8988T (cell line): ENCODE measurements around the gene USP28.
"Not testable (repeated sequence)": the region's sequence is repeated elsewhere in the genome, so short reads cannot be mapped to it uniquely, and the experiment has no call there.

Experiments
- DNase-seq: peaks from one replicate; pipeline ENCODE4 v3.0.0; 2011

The USP28 gene, protein sequence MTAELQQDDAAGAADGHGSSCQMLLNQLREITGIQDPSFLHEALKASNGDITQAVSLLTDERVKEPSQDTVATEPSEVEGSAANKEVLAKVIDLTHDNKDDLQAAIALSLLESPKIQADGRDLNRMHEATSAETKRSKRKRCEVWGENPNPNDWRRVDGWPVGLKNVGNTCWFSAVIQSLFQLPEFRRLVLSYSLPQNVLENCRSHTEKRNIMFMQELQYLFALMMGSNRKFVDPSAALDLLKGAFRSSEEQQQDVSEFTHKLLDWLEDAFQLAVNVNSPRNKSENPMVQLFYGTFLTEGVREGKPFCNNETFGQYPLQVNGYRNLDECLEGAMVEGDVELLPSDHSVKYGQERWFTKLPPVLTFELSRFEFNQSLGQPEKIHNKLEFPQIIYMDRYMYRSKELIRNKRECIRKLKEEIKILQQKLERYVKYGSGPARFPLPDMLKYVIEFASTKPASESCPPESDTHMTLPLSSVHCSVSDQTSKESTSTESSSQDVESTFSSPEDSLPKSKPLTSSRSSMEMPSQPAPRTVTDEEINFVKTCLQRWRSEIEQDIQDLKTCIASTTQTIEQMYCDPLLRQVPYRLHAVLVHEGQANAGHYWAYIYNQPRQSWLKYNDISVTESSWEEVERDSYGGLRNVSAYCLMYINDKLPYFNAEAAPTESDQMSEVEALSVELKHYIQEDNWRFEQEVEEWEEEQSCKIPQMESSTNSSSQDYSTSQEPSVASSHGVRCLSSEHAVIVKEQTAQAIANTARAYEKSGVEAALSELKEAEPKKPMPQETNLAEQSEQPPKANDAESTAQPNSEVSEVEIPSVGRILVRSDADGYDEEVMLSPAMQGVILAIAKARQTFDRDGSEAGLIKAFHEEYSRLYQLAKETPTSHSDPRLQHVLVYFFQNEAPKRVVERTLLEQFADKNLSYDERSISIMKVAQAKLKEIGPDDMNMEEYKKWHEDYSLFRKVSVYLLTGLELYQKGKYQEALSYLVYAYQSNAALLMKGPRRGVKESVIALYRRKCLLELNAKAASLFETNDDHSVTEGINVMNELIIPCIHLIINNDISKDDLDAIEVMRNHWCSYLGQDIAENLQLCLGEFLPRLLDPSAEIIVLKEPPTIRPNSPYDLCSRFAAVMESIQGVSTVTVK

DNA sequence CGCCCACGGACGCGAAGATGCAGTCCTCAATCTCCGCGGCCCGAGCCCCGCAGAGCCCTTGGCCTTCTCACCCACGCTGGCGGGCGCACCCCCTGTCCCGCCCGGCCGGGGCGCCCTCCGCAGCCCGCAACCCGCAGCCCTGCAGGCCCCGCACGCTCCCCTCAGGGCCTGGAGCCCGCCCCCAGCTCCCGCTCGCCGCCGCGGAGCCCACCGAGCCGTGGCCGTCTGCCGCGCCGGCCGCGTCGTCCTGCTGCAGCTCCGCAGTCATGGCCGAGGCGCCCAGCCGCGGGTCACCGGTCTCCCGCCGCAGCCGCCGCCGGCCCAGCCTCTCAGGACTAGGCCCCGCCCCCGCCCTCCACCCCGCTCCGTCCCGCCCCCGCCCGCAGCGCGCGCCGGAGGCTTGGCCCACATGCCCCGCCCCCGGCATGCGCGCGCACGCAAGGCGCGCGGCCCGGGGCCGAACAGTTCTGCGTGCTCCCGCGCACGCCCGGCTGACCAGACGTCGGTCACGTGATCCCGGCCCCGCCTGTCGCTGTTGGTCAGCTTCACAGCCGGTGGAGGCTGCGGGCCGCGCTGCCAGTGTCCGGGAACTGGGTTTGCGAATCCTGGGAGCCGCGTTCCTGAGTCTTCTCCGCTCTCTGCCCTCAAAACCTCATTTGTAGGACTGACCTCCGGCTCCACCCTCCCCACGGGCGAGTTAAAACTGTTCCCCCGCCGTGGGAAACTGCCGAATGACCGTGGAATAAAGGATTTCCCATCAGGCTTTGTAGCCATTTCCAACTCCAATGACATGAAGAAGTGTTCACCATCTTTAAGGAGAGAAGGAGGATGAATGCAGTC lies at the start of gene USP28:
Gene USP28, minus strand, starts transcription at position 339 of the 840 bp plus-strand sequence. Its CDS starts 71 bp downstream, at position 268.
- peak; percentile 96 for DNase-seq

DNA sequence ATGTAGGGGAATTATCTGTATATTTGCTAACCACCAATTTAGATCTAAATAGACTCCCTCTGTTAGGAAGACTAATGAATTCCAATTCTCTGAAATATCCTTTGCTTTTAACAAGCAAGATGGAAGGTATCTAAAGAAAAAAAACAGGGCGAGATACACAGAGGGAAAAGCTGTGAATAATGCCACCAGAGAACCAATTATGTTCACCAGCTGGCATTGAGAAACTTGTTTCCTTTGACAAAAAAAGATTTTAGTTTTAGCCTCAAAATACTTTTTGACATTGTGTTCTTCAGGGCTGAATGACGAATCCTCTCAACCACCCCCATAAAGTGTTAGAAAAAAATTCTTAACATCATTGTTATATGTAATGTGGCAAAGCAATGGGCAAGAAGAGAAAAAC lies 48.2 kb upstream of the USP28 start:
- DNase-seq, result no peak

DNA sequence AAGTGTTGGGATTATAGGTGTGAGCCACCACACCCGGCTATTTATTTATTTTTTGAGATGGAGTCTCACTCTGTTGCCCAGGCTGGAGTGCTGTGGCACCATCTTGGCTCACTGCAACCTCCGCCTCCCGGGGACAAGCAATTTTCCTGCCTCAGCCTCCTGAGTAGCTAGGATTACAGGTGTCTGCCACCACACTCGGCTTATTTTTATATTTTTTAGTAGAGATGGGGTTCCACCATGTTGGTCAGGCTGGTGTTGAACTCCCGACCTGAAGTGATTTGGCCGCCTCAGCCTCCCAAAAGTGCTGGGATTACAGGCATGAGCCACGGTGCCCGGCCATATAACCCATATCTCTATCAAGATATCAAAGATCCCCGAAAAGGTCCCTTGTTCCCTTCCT lies 36.1 kb upstream of the USP28 start:
- not testable (repeated sequence) for DNase-seq

DNA sequence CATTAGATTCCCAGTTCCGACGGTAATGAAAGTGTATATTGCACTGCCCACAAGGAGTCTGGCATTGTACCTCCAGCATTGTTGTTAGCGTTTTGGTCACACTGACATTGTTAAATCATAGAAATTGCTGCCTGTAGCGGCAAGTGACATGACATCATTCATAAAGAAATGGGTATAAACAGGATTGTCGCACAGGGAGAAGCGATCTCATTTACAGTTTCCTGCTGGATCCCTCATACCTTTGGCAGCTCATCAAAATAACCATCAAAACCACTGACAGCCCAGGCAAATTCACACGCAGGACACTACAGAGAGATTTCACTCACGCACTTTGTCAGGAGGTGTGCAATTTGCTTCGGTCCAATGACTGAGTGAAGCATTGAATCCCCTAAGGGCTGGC lies 32.7 kb upstream of the USP28 start:
- no peak for DNase-seq

DNA sequence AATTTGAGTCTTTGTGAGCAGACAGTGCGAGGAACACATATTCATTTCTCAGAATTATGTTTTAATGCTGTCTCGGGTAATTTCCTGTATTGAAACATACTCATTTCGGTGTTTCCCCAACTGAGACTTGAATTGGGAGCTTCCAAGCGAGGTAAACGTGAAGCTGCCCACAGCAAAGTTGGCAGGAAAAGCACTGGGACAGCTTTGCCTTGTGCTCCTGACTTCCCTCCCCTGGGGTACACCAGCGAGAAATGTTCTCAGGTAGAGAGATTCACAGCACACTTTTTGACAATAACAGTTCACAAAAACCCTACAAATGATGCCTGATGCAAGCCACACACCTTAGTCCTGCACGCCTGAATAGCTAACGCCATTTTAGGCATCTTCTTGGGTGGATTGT lies 32.3 kb upstream of the USP28 start:
- DNase-seq, result no peak

DNA sequence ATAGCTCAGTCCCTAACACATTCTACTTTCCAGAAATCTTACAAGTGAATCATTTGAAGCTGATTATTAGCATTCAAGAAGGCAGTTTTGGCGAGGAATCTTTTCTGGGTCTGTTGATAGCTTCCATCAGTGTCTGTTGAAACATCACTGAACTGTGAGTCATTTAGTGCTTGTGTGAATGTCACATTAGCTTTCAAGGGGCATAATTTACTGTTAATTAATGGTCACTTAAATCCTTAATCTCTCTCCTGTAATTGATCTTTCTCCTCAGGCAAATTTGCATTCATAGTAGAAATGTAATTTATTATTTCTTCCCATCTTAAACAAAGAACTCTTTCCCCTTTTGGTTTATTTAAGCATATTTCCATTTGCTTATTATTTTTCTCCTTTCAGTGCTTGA lies 31.8 kb upstream of the USP28 start:
- no peak for DNase-seq

DNA sequence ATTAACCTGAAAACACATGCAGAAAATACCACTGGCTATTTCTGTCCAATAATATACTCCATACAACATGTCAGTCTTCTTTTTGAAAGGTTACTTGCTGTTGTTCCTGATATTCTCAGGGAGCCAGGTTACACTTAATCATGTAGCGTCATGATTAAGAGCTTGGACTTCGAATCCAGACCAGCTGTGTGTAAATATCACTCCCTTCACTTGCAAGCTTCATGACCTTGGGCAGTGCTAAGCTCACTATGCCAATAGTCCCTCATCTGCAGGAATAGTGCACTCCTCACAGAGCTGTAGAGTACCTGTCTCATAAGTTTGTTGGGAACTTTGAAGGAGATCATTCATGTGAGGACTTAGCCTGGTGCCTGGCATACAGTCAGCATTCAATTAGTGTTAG lies 31.1 kb upstream of the USP28 start:
- DNase-seq, result no peak

DNA sequence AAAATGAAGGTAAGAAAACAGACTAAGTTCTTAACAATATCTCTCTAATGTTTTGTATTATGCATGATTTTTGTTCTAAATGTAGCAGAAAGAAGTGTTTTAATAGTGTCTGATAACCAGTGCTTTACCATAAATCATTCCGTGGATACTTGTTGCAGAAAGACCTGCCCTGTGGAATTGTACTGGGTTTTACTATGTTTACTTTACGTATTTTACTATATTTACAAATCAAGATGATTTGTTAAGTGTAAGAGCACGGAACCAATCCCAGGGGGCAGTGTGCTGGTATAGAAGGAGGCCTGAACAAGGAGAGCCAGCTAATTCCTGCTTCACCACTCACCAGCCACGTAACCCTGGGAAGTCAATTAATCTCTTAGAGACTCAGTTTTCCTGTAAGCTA lies 30.7 kb upstream of the USP28 start:
- no peak for DNase-seq

DNA sequence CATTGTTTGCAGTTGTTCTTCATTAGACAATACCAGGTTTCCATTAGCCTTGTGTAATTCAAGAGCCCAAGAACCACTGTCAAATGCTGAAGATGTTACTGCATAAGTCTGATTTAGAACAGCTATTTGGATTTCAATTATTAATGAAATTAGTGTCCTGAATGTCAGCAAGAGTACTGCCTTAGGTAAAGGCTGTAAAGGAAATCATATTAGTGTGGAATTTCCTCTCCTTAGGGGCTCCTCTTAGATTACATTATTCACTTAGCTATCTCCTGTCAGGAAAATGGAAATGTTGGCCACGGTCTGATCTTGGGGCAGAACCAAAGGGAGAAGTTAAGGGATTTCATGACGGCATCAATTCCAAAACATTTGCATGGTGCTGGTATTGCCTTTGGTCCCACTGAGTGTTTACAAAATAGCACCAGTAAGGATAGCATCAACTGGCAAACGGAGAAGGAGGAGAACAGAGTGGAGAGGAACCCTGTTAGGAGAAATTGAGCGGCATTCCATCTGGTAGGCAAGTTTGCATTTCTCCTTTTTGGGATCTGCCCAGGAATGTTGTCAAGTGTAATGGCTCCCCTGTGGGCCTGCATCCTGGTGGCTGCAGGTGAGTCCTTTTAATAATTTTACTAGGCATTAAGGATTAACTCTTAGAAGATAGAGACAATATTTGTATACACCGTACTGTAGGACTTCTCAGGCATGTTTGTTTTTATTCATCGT lies 29.2 kb upstream of the USP28 start, which contains the start of gene HTR3B:
Gene HTR3B, plus strand, starts transcription at position 418 of the 723 bp plus-strand sequence. Its CDS starts 138 bp downstream, at position 556.
- no peak for DNase-seq

DNA sequence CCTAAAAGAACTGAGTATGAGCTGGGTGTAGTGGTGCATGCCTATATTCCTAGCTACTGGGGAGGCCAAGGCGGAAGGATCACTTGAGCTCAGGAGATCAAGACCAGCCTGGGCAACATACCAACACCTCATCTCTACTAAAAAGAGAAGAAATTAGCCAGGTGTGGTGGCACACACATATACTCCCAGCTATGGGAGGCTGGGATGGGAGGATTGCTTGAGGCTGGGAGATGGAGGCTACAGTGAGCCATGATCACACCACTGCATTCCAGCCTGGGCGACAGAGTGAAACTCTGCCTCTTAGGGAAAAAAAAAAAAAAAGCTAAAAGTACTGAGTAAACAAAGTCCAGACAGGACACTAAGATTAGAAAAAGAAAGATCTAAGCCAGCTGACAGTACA lies 25.8 kb upstream of the USP28 start:
- no peak for DNase-seq

DNA sequence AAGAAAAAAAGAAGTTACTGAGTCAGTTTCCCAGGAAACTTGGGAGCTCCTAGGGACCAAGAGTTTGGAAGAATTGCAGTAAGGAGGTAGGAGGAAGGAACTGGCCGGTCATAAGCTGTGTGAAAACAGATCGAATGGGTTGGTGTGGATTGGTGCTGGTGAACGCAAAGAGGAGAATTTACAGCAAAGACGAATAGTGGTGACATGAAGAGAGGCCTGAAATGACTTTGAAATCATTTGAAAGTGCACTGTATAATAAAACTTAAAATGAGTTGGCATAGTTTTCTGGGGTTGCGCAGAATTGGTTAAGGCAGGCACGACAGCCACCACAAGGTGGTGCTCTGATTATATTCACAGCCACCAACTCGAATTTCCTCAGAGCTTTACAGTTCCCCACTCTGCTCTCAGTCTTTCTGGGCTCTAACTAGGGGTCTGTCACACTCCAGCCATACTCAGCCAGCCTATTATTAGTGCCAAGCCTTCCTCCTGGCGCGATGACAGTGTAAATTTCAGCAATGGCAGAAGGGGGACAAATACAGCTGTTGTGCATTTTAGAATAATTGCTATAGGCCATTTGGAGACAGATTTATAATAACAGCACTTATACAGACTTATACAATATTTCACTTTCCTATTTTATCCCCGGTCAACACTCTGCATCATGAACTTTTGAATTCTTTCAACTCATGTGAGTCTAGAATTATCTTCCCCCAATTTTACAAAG lies 20.9 kb upstream of the USP28 start:
- no peak for DNase-seq

DNA sequence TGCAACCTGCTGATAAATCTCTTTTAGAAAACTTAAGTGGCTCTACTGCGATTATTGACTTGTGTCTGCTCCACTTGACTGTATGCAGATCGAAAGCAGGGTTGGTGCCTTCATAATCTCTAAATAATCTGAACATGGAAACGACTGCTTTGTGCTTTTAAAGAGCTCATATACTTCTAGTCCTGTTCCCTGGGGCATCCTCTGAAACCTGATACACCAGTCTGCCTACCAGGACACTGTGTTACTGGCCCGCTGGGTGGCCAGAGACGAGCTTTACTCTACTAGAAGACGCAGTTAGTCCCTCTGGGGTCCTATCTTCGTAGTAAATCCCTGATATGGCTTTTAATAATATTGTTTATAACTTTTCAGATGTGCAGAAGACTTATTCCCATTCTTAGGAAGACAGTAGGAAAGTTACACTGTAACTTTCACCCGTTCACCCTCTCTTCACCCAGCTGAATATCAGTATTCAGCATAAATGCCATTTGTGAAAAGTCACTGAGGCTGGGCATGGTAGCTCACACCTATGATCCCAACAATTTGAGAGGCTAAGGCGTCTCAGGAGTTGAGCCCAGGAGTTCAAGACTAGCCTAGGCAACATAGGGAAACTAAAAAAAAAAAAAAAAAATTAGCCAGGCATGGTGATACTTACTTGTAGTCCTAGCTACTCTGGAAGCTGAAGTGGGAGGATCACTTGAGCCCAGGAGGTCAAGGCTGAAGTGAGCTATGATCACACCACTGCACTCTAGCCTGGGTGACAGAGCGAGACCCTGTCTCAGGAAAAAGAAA lies 20.2 kb upstream of the USP28 start:
- no peak for DNase-seq

DNA sequence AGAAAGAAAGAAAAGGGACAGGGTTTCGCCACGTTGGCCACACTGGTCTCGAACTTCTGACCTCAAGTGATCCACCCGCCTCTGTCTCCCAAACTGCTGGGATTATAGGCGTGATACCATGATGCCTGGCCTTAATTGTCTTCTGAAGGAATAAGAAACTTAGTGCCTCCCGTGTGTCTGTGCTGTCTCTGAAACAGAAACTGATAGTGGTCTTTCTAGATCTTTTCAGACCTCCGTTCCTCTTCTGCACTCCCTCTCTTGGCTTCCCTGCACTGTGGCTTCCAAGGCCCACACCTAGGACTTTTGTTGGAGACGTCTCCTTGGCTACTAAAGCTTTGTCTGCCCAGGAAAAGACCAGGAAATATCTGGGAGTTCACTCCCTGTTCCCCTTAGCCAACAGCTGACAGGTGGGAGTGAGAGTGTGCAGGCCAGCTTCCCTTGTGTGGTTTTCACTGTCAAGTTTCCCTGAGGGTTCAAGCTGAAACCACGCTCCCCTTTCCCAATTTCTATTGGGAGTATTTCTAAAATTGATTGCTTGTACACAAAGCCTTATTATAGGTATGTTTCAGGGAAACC lies 19.1 kb upstream of the USP28 start:
- DNase-seq, result no peak

DNA sequence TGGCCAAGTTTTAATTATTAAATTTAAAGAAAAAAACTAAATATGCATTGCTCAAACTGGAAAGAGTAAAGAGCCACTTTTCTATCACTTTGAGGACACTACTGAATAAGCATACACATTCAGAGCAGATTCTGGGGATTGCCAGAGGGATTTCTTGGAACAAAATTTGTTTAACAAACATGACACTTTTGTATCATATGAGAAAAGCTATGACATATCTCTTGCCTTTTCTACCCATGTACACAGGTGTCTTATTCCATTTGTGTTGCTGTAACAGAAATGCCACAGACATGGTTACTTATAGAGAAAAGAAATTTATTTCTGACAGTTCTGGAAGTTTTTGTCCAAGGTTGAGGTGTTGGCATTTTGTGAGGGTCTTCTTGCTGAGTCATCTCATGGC lies 13.5 kb upstream of the USP28 start:
- no peak for DNase-seq

DNA sequence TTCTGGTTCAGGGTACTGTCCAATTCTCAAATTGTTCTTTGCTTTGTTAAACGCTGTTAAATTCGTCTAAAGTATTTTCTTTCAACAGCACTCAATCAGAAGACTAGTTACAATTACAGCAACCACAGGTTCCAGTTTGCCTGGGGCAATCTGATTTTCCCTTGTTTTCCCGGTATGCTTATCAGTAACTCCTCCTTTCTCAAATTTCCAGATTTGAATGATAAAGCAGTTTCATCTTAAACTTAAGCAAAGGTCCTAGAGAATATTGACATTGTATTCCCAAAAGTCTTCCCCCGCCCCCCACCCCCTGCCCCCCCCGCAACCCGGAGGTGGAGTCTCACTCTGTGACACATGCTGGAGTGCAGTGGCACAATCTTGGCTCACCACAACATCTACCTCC lies 10.5 kb upstream of the USP28 start:
- no peak for DNase-seq

DNA sequence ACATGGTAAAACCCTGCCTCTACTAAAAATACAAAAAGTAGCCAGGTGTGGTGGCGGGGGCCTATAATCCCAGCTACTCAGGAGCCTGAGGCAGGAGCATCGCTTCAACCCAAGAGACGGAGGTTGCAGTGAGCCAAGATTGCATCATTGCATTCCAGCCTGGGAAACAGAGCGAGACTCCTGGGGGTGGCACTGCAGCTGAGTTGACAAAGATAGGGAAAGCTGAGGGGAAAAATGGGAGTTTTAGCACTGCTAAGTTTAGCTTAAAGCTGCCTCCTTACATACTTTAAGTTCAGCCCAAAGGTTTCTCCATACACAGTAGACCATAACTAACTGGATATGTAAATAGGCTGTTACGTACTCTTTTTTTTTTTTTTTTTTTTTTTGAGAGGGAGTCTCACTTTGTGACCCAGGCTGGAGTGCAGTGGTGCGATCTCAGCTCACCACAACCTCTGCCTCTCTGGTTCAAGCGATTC lies 9.0 kb upstream of the USP28 start:
- DNase-seq, result no peak

DNA sequence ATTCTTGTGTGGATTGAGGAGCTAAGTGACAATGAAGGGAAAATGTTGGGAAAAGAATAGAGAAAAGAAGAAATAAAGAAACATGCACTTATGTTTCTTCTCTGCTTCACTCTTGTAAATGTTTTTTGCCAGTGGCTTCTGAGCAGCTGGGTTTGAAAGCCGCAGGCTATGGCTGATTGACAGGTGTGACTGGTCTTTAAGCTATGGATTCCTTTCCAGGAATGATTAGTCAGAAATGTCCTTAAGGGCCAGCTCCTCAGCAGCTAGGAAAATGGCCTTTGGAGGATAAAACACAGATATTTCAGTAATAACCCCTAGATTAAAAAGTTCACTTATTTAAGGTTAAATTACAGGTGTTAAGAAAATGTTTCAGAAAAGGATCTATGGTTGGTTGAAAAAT lies 6.5 kb upstream of the USP28 start:
- peak; percentile 31 for DNase-seq

DNA sequence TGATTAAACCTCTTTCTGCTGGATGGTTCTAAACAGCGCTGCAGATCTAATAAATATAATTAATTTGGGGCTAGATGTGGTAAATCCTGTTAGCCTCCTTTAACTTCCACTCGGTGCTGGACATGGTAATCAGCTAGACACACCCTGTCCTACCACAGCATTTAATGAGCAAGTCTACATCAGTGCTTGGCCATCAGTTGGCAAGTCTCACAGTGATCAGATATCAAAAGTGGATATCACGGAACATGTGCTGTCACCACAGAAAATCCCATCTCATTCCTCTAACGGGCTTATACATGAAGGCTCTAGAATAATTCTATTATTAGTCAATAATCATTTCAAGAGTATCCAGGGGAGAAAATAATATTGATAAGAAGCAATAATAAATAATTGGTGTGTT lies 5.6 kb upstream of the USP28 start:
- no peak for DNase-seq

DNA sequence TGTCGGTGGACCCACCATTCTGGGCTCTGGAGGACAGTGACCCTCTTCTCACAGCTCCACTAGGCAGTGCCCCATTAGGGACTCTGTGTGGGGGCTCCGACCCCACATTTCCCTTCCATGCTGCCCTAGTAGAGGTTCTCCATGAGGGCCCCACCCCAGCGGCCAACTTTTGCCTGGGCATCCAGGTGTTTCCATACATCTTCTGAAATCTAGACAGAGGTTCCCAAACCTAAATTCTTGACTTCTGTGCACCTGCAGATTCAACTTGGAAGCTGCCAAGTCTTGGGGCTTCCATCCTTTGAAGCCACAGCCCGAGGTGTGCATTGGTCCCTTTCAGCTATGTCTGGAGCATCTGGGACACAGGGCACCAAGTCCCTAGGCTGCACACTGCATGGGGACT lies 4.1 kb upstream of the USP28 start:
- not testable (repeated sequence) for DNase-seq

DNA sequence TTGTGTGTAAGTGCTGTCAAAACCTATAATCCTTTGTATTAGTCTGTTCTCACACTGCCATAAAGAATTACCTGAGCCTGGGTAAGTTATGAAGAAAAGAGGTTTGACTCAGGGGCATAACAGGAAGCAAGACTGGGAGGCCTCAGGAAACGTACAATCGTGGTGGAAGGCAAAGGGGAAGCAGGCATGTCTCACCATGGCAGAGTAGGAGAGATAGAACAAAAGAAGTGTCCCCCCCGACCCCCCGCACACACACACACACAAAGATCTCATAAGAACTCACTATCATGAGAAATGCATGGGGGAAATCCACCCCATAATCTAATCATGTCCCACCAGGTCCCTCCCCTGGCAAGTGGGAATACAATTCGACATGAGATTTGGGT lies 2.3 kb upstream of the USP28 start:
- DNase-seq, result no peak
